Iris pigment epithelial cell (primary cell): ENCODE results near the gene MVB12B.

ENCODE experiments used
- DNase-seq: peaks from one replicate; pipeline ENCODE4 v3.0.0-alpha.2; 2011; ENCODE audit warnings: low read depth

MVB12B gene

GRCh38 chr9:126408004-126408403 lies 81.4 kb downstream of the MVB12B start:
- DNase-seq = no peak

- DNase-seq = no peak
Measured at GRCh38 chr9:126410229-126410628, 83.6 kb downstream of the MVB12B start.

- DNase-seq = no peak
Measured at GRCh38 chr9:126411225-126411947, 84.8 kb downstream of the MVB12B start.

- DNase-seq = no peak
Measured at GRCh38 chr9:126411948-126412284, 85.3 kb downstream of the MVB12B start.

- no peak for DNase-seq
Measured at GRCh38 chr9:126412905-126413304, 86.3 kb downstream of the MVB12B start.

- no peak for DNase-seq
Measured at GRCh38 chr9:126413391-126414068, 86.9 kb downstream of the MVB12B start.

- DNase-seq = no peak
Measured at GRCh38 chr9:126415741-126416370, 89.2 kb downstream of the MVB12B start.

- DNase-seq = no peak
Measured at GRCh38 chr9:126417043-126417442, 90.4 kb downstream of the MVB12B start.

- no peak for DNase-seq
Measured at GRCh38 chr9:126417684-126418083, 91.1 kb downstream of the MVB12B start.

- DNase-seq = no peak
Measured at GRCh38 chr9:126418608-126419007, 92.0 kb downstream of the MVB12B start.

- no peak for DNase-seq
Measured at GRCh38 chr9:126419475-126419874, 92.8 kb downstream of the MVB12B start.

- no peak for DNase-seq
Measured at GRCh38 chr9:126420135-126420534, 93.5 kb downstream of the MVB12B start.

- DNase-seq = peak; percentile 59
Measured at GRCh38 chr9:126420643-126421564, 94.3 kb downstream of the MVB12B start.

GRCh38 chr9:126421567-126422428 lies 95.2 kb downstream of the MVB12B start:
- no peak for DNase-seq

- no peak for DNase-seq
Measured at GRCh38 chr9:126423142-126423915, 96.7 kb downstream of the MVB12B start.

GRCh38 chr9:126423916-126424185 lies 97.2 kb downstream of the MVB12B start:
- no peak for DNase-seq

- no peak for DNase-seq
Measured at GRCh38 chr9:126424511-126424910, 97.9 kb downstream of the MVB12B start.

- DNase-seq = no peak
Measured at GRCh38 chr9:126428534-126429175, 102.0 kb downstream of the MVB12B start.

- DNase-seq = no peak
Measured at GRCh38 chr9:126429190-126429589, 102.6 kb downstream of the MVB12B start.

GRCh38 chr9:126430124-126430523 lies 103.5 kb downstream of the MVB12B start:
- DNase-seq = no peak
